Suprapubic skin (tissue), 4 donors: ENCODE measurements around the gene CERS6.

ENCODE experiments used
- CTCF ChIP-seq, 2 donors: fragments of 200-600 bp in 1 of 2; fragments of 450-650 bp in 1 of 2; sonication (generic) in 1 of 2; IDR thresholded peaks; one replicate each; pipeline ENCODE4 v1.5.1; 2016 to 2019; ENCODE audit warnings: antibody characterized with exemption in 2 of 2, mild to moderate bottlenecking in 1 of 2, moderate library complexity in 1 of 2
- EP300 ChIP-seq: sonication (generic); formaldehyde crosslinking; IDR thresholded peaks from one replicate; pipeline ENCODE4 v1.6.1; 2017; ENCODE audit warnings: antibody characterized with exemption
- POLR2A ChIP-seq, 2 donors: fragments of 450-650 bp; IDR thresholded peaks; one replicate each; pipeline ENCODE4 v1.6.1; 2017; ENCODE audit warnings: antibody characterized with exemption in 2 of 2, mild to moderate bottlenecking in 2 of 2, moderate library complexity in 2 of 2
- POLR2AphosphoS5 ChIP-seq, 3 donors: sonication (generic); formaldehyde crosslinking; IDR thresholded peaks; one replicate each; pipeline ENCODE4 v1.6.1; 2017; ENCODE audit warnings: antibody characterized with exemption in 3 of 3

GRCh38 chr2:168593713-168594112 lies 137.6 kb downstream of the CERS6 start:
- no peak for TF ChIP-seq POLR2AphosphoS5 (IDR thresholded peaks at IDR 0.05)
- TF ChIP-seq POLR2A (IDR thresholded peaks at IDR 0.05) = no peak
- TF ChIP-seq CTCF (IDR thresholded peaks at IDR 0.05) = no peak
- no peak for TF ChIP-seq EP300
